Activated CD4-positive, alpha-beta T cell treated with anti-CD3 and anti-CD28 coated beads, Interleukin-2, amount 50 U/mL, for 4 hours (primary cell): ENCODE data around the gene SAFB.

Experiments
- DNase-seq, 2 experiments: peaks; one replicate each; pipeline ENCODE4 v3.0.0-alpha.2; 2020

The SAFB gene

GRCh38 chr19:5669212-5669611, 46.3 kb downstream of the SAFB start:
- no peak for DNase-seq

- no peak for DNase-seq
Measured at GRCh38 chr19:5671600-5671999, 48.7 kb downstream of the SAFB start.

GRCh38 chr19:5672708-5673459, 50.0 kb downstream of the SAFB start:
- no peak for DNase-seq

GRCh38 chr19:5673752-5674151, 50.9 kb downstream of the SAFB start:
- no peak for DNase-seq

- DNase-seq: no peak
Measured at GRCh38 chr19:5674714-5675113, 51.8 kb downstream of the SAFB start.

GRCh38 chr19:5676105-5676771, 53.4 kb downstream of the SAFB start:
- no peak for DNase-seq

GRCh38 chr19:5676772-5677105, 53.9 kb downstream of the SAFB start:
- DNase-seq: no peak

- DNase-seq: no peak
Measured at GRCh38 chr19:5677136-5677535, 54.3 kb downstream of the SAFB start.

- DNase-seq: no peak
Measured at GRCh38 chr19:5677580-5677979, 54.7 kb downstream of the SAFB start.

- no peak for DNase-seq
Measured at GRCh38 chr19:5678071-5678718, 55.3 kb downstream of the SAFB start.

GRCh38 chr19:5679289-5680083, 56.6 kb downstream of the SAFB start:
- DNase-seq: no peak

GRCh38 chr19:5680084-5680436, 57.2 kb downstream of the SAFB start:
- no peak for DNase-seq

- DNase-seq: peak; percentile 97 to 98
Measured at GRCh38 chr19:5680437-5681368, 57.8 kb downstream of the SAFB start, which contains the start of the genes HSD11B1L and MICOS13. Gene HSD11B1L (plus strand): TSS chr19:5681027. CDS start chr19:5684833, 3,806 bp downstream. Gene MICOS13 (minus strand): TSS chr19:5680516. CDS start chr19:5680486, 30 bp downstream.

- DNase-seq: no peak
Measured at GRCh38 chr19:5681391-5682106, 58.7 kb downstream of the SAFB start.

- no peak for DNase-seq
Measured at GRCh38 chr19:5682107-5682482, 59.2 kb downstream of the SAFB start.

GRCh38 chr19:5683177-5683886, 60.4 kb downstream of the SAFB start:
- DNase-seq: no peak

- no peak for DNase-seq
Measured at GRCh38 chr19:5684694-5685430, 62.0 kb downstream of the SAFB start.

GRCh38 chr19:5686326-5686646, 63.4 kb downstream of the SAFB start:
- no peak for DNase-seq

GRCh38 chr19:5686647-5687359, 63.9 kb downstream of the SAFB start:
- DNase-seq: peak; percentile 89 to 90
